ENCODE results near the gene PHC1.

- no peak for TF ChIP-seq CTCF (IDR thresholded peaks at IDR 0.05)
- no peak for TF ChIP-seq POLR2A (IDR thresholded peaks at IDR 0.05)
Observed at GRCh38 chr12:8912914-8913313, 1.4 kb upstream of the PHC1 start.

Data from vagina (tissue), 2 donors.